ENCODE measurements around the gene LRTM1.

DNA sequence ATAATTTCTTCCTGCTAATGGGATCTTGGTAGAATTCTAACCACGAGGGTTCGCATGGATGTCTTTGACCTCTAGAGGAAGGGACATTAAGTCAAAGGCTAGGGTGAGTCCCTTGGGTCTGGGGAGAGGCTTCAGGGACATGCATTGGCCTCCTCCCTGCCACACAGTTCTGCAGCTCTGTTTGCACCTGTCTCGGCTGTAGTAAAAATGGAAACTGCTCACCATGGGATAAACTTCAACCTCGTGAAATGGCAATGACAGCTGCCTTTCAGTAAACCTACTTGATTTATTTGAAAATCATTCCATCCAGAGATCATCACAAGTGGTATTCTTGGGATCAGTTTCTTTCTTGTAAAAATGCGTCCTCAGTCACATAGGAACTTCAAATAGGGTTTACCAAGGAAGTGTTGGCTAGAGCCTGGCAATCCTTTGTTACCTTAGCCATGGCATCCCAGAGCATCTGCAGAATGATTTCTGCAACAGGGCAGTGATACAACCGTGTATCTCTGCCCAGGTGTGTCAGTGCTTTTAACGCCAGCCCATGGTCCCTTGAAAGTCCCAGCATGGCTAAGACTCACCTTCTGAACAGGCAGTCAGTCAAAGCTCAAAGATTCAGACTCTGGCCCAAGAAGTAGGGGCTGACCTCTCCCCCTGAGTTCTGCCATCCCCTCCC lies 14.0 kb upstream of the LRTM1 start:
- TF ChIP-seq, protein P1, sequence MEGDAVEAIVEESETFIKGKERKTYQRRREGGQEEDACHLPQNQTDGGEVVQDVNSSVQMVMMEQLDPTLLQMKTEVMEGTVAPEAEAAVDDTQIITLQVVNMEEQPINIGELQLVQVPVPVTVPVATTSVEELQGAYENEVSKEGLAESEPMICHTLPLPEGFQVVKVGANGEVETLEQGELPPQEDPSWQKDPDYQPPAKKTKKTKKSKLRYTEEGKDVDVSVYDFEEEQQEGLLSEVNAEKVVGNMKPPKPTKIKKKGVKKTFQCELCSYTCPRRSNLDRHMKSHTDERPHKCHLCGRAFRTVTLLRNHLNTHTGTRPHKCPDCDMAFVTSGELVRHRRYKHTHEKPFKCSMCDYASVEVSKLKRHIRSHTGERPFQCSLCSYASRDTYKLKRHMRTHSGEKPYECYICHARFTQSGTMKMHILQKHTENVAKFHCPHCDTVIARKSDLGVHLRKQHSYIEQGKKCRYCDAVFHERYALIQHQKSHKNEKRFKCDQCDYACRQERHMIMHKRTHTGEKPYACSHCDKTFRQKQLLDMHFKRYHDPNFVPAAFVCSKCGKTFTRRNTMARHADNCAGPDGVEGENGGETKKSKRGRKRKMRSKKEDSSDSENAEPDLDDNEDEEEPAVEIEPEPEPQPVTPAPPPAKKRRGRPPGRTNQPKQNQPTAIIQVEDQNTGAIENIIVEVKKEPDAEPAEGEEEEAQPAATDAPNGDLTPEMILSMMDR (IDR thresholded peaks at IDR 0.05; ENCODE audit: low read length): no peak
- TF ChIP-seq EZH2 (IDR thresholded peaks at IDR 0.05; ENCODE audit: borderline replicate concordance, low read length): no peak
